Measurements from ENCODE around the gene PIGS.

- TF ChIP-seq EZH2 (IDR thresholded peaks at IDR 0.05; ENCODE audit: borderline replicate concordance, low read depth, low read length, severe bottlenecking) = no peak
- TF ChIP-seq CTCF (IDR thresholded peaks at IDR 0.05; ENCODE audit: extremely low read depth in 1 of 2, insufficient read depth in 1 of 2, low read depth in 1 of 2, low read length in 2 of 2) = no peak
- TF ChIP-seq MAX (IDR thresholded peaks at IDR 0.05; ENCODE audit: insufficient read depth, insufficient read length) = no peak
- TF ChIP-seq POLR2A (IDR thresholded peaks at IDR 0.05; ENCODE audit: low read depth, low read length) = no peak
- no peak for TF ChIP-seq POLR2AphosphoS5 (IDR thresholded peaks at IDR 0.05; ENCODE audit: insufficient read depth, low read depth, low read length)
- TF ChIP-seq MYC (IDR thresholded peaks at IDR 0.05; ENCODE audit: low read depth, low read length) = no peak
- no peak for TF ChIP-seq JUN (IDR thresholded peaks at IDR 0.05; ENCODE audit: borderline replicate concordance, insufficient read depth, insufficient read length, low read depth)
- no peak for TF ChIP-seq FOS (IDR thresholded peaks at IDR 0.05; ENCODE audit: borderline replicate concordance, insufficient read depth, low read length)
These were observed 42.9 kb downstream of the PIGS start for GRCh38 chr17:28528327-28529012.

All from endothelial cell of umbilical vein (primary cell).